Transverse colon (tissue), 4 donors: ENCODE results near the gene NPIPA5.
"Not testable (repeated sequence)": the region's sequence is repeated elsewhere in the genome, so short reads cannot be mapped to it uniquely, and the experiment has no call there.

ENCODE experiments used
- CTCF ChIP-seq, 5 experiments: fragments of 200-600 bp in 3 of 5; fragments of 450-650 bp in 2 of 5; sonication (generic) in 3 of 5; IDR thresholded peaks; 1 replicate in 2 of 5; 2 replicates in 3 of 5; pipeline ENCODE4 v1.5.1; 2016 to 2017; ENCODE audit warnings: antibody characterized with exemption in 5 of 5, inconsistent platforms in 3 of 5, mild to moderate bottlenecking in 2 of 5, moderate library complexity in 1 of 5
- POLR2A ChIP-seq: fragments of 450-650 bp; IDR thresholded peaks from one replicate; pipeline ENCODE4 v1.6.1; 2016; ENCODE audit warnings: antibody characterized with exemption, mild to moderate bottlenecking, moderate library complexity
- POLR2AphosphoS5 ChIP-seq, 3 donors: sonication (generic); formaldehyde crosslinking; IDR thresholded peaks; one replicate each; pipeline ENCODE4 v1.6.1; 2016; ENCODE audit warnings: antibody characterized with exemption in 3 of 3

- not testable (repeated sequence) for TF ChIP-seq CTCF (IDR thresholded peaks at IDR 0.05); POLR2A; POLR2AphosphoS5 (IDR thresholded peaks at IDR 0.05)
Observed at GRCh38 chr16:15421696-15422095, 43.6 kb upstream of the NPIPA5 start.
